GM18867 (cell line): ENCODE measurements around the gene NCKIPSD.

Experiments
- ATAC-seq: cut with Tn5 transposase; IDR thresholded peaks from one replicate; pipeline ENCODE4 v1.9.1; 2021; ENCODE audit warnings: mild to moderate bottlenecking, moderate library complexity; ENCODE audit not compliant: unreplicated experiment

The NCKIPSD gene

GRCh38 chr3:48651771-48652170, 33.9 kb downstream of the NCKIPSD start:
- ATAC-seq: no peak

GRCh38 chr3:48650723-48651122, 35.0 kb downstream of the NCKIPSD start:
- no peak for ATAC-seq

GRCh38 chr3:48648188-48648850, 37.4 kb downstream of the NCKIPSD start:
- no peak for ATAC-seq

- no peak for ATAC-seq
These were observed 38.0 kb downstream of the NCKIPSD start for GRCh38 chr3:48647714-48648113.

GRCh38 chr3:48644898-48645760, 40.6 kb downstream of the NCKIPSD start:
- no peak for ATAC-seq

GRCh38 chr3:48642605-48643004, 43.1 kb downstream of the NCKIPSD start:
- ATAC-seq: no peak

GRCh38 chr3:48641396-48641795, 44.3 kb downstream of the NCKIPSD start:
- ATAC-seq: no peak

- ATAC-seq: no peak
These were observed 45.6 kb downstream of the NCKIPSD start for GRCh38 chr3:48639944-48640606.

- ATAC-seq: no peak
These were observed 48.4 kb downstream of the NCKIPSD start for GRCh38 chr3:48637305-48637704.

- no peak for ATAC-seq
These were observed 49.5 kb downstream of the NCKIPSD start for GRCh38 chr3:48636149-48636655.

- ATAC-seq: peak; percentile 88
These were observed 50.3 kb downstream of the NCKIPSD start, which contains the start of gene SLC26A6 for GRCh38 chr3:48635222-48636021. Gene SLC26A6 (minus strand): TSS chr3:48635461. CDS start chr3:48635393, 68 bp downstream.

- ATAC-seq: no peak
These were observed 51.0 kb downstream of the NCKIPSD start for GRCh38 chr3:48634661-48635221.

- no peak for ATAC-seq
These were observed 52.0 kb downstream of the NCKIPSD start for GRCh38 chr3:48633743-48634142.

GRCh38 chr3:48633256-48633655, 52.5 kb downstream of the NCKIPSD start:
- no peak for ATAC-seq

GRCh38 chr3:48631516-48632448, 53.9 kb downstream of the NCKIPSD start:
- ATAC-seq: no peak

- no peak for ATAC-seq
These were observed 54.9 kb downstream of the NCKIPSD start for GRCh38 chr3:48630833-48631232.

GRCh38 chr3:48630407-48630806, 55.3 kb downstream of the NCKIPSD start:
- no peak for ATAC-seq

- no peak for ATAC-seq
These were observed 55.8 kb downstream of the NCKIPSD start for GRCh38 chr3:48629894-48630293.
